Activated CD4-positive, CD25-positive, alpha-beta regulatory T cell (primary cell): ENCODE measurements around the gene AGPS.
"Not testable (repeated sequence)": the region's sequence is repeated elsewhere in the genome, so short reads cannot be mapped to it uniquely, and the experiment has no call there.

ENCODE experiments used
- DNase-seq, 4 experiments: peaks; one replicate each; lab custom pipeline; 2025; lab: John Stamatoyannopoulos, UW

AGPS gene

DNA sequence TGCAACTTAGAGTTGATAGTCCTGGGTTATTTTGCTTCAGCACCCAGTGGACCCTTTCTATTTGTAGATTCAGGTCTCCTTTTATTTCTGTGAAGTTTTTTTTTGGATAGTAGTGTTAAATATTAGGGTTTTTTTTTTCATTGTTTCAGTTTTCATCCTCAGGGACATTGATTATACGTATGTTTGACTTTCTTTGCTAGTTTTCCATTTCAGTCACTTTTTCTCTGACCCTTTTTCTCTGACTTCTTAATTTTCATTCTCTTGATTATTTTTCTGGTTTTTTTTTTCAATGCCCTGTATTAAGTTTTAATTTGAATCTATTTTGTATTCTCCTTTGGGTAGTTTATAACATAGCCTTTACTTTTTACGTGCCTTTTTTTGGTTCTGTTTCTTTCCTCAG lies 79.4 kb downstream of the AGPS start:
- DNase-seq = no peak

DNA sequence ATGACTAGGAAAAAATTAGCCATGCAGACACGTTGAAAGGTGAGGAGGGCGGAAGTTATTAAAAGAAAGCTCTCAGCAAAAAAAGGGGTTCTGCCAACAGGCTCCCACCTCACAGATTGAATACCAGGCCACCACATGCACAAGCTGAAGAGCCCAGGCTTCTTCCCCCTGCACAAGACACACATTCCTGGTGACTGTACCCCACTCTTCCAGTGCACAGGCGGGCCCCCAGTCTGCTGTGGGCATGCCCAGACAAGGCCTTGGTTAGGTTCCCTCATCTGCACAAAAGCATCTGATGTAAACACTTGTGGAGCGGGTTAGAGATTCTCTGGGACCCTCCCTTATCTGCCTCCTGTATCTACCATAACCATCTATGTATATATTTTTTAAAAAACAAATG lies 81.7 kb downstream of the AGPS start:
- no peak for DNase-seq

DNA sequence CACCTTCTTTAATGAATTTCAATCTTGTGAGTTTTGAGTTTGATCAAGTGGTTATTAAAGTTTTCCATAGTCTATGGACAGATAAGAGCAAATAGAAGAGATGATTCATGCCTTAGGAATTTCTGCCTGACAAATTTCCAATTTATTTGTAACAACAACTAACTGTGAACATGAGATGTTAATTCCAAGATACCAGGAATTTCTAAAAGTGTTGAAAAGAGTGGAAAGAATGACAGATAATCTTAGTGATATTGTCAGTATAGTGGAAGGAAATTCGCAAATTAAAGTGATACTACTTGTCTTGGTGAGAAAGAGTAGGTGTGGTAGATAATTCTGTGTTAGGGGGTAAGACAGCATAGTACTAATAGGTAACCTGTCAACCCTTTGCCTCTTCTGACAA lies 82.4 kb downstream of the AGPS start:
- DNase-seq = no peak

DNA sequence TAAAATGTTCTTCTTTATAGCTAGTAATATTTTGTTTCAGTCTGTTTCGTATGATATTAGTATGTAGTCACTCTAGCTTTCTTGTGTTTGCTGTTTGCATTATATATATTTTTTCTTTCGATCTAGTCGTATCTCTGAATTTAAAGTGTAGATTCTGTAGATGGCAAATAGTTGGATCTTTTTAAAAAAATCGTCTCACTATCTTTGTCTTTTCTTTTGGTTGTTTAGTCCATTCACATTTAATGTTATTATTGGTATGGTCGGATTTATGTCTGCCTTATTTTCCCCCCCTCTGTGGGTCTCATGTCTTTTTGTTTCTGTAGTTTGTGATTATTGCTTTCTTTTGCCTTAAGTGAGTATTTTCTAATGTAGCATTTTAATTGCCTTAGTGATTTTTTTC lies 84.3 kb downstream of the AGPS start:
- no peak for DNase-seq

DNA sequence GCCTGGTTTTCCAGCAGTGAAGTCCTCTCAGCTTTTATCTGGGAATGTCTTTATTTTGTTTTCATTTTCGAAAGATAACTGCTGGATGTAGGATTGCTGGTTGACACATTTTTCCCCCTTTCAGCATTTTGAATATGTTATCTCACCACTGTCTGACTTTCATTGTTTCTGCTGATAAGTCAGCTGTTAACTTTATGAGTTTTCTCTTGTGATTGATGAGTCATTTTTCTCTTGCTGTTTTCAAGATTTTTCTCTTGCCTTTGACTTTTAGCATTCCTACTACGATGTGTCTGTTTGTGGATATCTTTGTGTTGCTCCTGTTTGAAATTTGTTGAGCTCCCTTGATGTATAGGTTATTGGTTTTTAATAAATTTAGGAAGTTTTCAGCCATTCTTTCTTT lies 85.5 kb downstream of the AGPS start:
- DNase-seq = no peak

DNA sequence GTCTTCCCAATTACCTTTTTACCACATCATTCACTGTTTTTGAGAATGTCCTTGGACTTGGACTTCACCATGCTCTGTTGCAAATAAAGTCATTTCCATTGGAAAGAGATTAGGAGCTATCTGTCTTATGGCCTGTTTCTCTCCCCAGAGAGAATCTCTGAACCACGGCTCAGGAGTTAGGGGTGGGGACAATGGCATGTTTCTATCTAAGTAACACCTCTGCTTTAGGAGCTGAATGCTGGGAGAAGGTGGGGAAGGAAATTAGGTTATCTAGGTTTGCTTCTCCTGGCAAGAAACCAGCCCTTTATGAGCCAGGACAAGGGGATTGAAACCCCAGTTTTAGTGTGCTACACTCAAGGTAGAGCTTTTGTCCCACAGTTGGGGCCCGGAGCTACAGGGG lies 86.3 kb downstream of the AGPS start:
- DNase-seq = no peak

DNA sequence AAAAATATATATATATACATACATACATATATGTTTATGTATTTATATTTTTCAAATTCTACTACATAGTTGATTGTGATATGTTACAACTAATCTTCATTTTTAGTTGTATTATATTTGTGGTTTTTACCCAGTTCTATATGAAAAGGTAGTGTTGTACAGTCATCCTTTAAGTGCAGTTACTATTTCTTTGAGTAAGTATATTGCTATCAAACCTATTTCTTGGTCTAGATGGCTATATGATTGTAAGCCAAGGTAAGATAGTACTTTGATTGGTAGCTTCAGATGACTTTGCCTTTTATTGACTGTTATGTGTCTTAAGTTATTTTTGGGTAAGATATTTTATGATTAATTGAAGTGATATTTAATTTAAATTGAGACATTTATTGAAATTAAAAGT lies 89.6 kb downstream of the AGPS start:
- no peak for DNase-seq

DNA sequence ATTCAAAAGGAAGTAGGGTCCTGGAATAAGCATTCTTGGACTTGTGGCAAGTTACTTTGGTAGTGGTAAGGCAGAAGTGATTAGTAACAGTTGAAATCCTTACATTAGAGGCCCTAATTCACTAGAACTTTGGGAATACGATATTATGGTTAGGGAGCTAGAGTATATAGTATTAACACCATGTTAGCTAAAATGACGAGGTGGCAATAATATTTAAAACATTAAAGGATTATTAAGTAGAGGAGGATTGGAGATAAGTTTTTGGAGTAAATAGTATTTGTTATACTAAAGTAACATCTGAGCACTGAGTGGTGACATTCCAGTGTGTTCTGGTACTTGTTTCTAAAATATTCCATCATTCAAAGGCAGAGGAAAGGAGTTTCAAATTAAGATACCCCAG lies 91.0 kb downstream of the AGPS start:
- no peak for DNase-seq

DNA sequence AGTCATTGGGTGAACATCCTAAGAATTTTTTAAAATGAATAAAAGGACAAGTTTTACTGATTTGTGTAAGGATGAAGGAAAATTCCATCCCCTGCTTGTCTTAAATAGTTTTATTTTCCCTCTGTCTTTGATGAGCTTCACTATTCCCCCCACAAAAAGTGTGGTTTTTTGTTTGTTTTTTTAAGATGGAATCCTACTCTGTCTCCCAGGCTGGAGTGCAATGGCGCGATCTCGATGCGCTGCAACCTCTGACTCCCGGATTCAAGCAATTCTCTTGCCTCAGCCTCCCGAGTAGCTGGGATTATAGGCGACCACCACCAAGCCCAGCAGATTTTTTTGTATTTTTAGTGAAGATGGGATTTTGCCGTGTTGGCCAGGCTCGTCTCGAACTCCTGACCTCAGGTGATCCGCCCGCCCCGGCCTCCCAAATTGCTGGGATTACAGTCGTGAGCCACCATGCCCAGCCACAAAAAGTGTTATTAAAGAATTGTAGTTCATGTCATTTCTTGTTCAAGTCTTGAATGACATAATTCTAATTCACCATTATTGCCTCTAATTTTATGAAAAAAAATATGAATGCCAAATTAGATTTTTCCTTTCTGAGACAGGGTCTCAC lies 91.7 kb downstream of the AGPS start:
- DNase-seq = no peak

DNA sequence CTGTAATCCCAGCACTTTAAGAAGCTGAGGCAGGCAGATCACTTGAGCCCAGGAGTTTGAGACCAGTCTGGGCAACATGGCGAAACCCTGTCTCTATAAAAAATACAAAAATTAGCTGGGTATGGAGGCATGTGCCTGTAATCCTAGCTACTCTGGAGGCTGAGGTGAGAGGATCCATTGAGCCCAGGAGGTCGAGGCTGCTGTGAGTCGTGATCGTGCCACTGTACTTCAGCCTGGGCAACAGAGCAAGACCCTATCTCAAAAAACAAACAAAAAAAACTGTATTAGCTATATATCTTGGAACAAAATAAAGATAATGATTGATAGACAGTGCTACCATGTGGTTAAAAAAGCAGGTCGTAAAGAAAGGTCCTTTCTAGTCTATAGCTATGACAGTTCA lies 93.1 kb downstream of the AGPS start:
- DNase-seq = not testable (repeated sequence)

DNA sequence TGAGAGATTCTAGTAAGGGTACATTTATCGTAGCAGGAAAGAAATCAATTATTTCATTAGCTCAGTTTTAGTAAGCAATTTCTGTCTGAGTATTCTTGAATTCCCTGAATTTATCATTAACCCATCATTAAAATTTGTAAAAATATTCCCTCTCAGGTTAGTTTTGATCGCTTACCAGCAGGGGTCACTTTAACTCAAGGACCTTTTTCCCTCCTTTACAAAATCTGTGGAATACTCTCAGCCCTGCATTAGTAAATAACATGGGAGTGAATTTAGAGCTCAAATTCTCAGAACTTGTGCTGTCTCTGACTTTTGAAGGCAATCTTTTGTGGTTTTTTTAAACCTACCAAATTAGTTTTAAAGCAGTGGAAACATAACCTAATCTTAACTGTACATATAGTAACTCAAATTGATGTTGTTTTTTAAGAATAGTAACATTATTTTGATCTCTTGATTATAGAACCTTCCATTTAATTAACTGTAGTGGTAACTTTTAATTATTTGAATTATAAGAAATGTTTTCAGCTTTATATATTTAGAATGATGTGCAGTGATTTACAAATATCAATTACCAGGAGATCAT lies 97.2 kb downstream of the AGPS start:
- DNase-seq = no peak

DNA sequence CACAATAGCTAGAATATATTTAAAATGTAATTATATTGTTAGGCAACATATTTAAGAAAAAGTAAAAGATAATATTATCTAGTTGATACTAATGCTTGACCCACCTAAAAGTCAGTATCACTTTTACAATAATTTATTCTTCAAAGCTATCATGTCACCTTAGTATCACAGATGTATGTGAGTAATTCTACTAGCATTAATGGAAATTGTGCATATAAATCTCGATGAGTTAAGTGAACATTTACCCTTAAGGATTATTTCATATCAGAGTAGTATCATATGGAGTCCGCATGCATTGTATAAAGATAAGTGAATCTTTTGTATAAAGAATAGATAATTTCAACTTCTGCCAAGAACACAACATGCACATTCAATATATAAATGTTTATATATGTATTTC lies 103.4 kb downstream of the AGPS start:
- no peak for DNase-seq

DNA sequence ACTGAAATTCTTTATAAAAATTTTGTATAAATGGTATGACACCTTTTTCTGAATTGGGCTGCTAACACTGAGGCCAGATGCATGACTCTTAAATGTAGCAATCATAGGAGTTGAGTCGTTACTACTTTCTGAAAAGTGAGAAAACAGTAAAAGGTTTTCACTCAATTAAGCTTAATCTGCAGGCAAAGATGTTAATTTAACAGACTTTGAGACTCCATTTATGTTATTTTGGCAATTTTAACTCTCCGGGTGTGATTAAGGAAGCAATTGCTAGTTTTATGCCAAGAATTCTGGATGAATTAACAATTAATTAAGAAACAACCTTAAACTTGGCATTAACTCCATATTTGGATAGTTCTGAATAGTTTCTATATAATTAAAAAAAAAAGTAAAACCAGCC lies 104.3 kb downstream of the AGPS start:
- no peak for DNase-seq

DNA sequence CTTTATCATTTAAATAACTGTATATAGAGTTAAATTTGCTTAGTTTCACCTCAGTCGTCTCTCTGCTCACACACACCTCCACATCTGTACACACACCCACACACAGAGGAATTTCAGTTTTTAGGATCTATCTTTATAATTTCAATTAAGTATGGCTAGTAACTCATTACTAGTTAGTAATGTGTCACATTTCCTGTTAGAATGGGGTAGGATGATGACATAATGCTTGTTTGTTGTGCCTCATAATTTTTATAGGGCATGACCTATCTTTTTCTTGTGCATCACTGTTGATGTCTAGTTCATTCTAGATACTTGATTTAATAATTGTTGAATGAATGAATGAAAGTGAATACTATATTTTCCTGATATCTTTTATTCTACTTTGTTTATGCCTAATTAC lies 108.6 kb downstream of the AGPS start:
- DNase-seq = no peak

DNA sequence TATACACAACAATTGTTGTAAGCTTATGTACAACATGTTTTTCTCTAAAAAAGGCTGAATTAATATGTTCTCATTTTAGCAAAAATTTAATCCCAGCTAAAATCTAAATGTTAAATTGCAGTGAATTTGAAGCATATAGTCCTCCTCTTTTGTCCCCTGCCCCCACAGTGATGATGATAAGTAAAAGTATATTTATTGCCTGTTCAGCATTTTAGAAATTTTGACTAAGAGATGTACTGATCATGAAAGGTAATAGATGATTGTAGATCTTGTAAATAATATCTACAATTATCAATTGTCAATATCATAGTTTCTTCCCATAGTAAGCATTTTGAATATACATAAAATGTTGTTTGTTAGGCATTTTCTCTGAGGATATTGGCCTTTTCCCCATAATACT lies 113.9 kb downstream of the AGPS start:
- no peak for DNase-seq

DNA sequence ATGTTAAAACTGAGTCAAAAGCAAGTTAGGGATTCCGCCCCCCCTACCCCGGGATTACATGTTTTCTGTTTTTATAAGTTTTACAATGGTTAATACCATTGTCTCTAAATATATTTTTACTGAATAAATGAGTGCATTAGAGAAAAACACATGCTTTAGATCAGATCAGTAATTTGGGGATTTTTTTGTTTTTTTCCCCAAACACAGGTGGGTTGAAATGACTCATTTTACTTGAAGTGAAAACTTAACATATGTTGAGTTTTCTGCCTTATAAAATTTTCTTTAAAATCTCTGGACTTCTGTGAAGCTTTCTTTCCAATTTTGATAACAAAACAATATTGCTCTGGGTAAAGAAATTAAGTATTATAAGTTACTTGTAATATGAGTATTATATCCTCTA lies 114.4 kb downstream of the AGPS start:
- DNase-seq = no peak

DNA sequence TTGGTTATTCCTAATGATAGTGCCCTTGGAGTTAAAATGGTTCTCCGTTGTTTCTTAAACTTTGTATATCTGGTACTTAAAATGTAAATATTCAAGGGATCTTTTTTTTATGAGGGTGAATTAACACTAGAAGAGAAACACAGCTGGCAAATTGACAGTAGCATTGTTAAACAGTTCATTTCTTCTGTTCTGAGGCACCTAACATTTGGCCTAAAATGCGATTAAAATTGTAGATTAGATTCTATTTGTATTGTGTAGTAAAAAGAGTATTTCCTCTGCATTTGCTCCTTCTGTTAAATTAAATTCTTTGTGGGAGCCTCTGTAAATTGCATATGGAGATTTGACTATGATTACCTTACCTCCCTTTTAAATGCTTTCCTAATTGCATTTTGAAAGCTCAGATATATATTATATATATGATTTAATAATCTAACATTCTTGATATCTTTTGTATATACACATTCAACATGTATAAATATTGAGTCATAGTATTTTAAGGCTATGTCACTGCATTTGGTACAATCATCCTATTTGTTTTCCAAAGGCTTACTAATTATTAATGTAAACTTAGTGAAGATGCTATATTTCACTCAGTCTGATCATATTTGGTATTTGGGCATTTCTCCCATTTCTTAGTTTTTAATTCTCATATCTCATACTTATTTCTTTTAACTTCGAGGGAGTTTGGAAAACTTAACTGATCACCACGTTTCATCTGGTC lies 124.4 kb downstream of the AGPS start:
- no peak for DNase-seq

DNA sequence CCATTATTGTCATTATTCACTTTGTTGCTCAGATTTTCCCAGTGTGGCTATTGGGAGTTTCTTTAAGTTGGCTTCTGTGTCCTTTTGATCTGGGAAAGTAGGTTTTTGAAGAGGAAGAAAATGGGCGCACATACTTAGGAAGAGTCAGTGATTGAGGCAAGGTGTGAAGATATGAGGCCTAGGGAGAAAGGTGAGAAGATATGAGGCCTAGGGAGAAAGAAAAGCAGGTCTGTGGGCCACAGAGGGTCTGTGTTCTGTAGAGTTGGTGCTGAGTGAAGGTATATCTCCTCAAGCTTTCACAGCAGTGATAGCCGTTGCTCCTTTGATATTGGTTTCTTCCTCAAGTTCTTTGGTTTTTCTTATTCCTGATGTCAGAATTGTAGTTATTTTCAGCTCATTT lies 126.2 kb downstream of the AGPS start:
- DNase-seq = no peak

DNA sequence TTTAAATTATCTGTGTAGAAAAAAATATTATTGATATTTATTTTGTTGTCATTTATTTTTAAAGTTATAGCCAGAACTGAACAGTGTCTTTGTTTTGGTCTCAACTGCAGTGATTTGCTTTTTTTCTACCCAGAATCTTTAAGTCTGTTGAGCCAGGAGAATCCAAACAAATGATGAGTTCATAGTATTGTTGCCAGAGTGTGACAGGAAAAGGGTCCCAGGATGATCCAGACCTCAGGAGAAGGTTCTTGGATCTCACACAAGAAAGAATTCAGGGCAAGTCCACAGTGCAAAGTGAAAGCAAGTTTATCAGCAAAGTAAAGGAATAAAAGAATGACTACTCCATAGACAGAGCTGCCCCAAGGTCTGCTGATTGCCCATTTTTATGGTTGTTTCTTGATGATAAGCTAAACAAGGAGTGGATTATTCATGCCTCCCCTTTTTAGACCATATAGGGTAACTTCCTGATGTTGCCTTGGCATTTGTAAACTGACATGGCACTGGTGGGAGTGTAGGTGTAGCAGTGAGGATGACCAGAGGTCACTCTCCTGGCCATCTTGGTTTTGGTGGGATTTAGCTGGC lies 127.1 kb downstream of the AGPS start:
- DNase-seq = no peak

DNA sequence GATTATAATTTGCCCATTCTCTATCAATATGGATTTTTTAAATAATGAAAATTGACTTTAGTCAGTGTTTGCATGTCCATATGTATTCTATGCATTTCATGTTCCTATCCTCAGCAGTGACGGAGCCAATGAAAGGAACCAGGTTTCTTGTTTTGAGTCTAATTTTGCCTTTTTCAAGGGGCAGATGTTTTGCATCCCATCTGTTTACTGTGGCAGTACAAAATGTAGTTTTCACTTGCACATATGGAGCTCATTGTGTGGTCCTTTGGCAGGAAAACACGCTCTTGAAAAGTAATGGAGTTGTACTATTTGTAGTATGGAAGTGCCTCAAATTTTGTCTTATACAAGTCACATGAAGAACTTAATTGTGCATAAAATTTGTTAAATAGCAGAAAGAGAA lies 127.8 kb downstream of the AGPS start:
- DNase-seq = no peak

DNA sequence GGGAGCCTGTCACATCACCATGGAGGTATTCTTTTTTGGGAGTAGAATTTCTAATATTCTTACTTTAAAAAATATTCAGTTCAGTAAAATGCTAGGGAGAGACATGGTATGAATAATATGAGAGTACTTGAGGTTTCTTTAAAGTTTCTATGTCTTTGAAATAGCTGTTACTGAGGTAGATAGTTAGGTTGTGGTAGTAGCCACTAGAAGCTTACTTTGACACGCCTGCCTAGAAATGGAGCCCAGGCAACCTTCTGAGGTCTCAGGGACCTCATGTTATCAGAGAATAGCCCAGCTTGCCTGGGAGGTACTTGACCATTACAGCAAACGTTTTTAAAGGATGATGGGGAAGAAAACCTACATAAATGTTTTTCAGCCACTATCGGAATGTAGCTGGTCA lies 131.2 kb downstream of the AGPS start:
- DNase-seq = no peak

DNA sequence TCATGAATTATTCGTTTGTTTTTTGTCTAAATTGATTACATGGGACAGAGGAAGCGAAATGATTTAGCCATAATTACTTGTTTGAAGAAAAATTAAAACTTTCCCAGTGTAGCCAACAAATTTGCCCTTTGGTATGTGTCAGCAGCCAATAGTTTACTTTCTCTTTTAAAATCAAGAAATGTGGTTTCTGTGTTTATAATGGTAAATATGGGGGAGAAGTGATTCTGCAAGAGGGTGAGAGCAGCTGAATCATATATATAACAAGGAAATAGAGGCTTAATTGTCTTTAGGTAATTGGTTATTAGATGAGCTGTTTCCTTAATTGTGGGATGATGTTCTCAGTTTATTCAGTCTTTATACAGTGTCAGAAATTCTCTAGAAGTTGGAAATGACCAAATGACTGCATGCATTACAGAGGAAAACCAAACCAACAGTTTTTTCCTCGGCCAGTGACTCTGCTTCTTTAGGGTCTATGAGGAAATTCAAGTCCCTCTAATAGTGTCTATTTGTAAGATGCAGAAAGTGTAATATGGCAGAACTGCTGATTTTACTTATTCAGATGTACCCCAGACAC lies 132.9 kb downstream of the AGPS start:
- DNase-seq = no peak

DNA sequence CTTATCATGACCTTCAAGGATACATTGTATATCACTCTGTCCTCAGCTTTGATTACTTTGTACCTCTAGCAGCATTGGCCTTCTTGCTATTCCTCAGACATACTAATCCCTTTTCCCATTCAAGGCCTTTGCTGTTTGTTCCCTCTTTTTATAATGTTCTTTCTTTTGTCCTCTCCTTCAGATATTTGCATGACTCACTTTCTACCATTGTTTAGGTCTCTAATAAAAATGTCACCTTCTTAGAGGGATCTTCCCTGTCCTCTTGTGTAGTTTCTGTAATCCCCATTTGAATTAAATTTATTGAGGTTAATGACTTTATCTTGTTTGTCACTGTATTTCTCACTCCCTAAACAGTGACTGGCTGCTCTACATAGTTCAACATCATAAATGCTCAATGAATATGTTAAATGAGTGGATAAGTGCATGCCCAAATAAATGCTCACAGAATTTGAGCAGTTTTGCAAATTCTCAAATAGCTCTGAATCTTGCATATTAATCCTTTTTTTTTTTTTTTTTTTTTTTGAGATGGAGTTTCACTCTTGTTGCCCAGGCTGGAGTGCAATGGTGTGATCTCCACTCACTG lies 135.9 kb downstream of the AGPS start:
- DNase-seq = no peak
